AG10803 (cell line): ENCODE measurements around the gene RNU6-9.
"Not testable (repeated sequence)": the region's sequence is repeated elsewhere in the genome, so short reads cannot be mapped to it uniquely, and the experiment has no call there.

ENCODE experiments used
- DNase-seq: peaks from one replicate; pipeline ENCODE4 v3.0.0; 2010; ENCODE audit warnings: low read depth
- H3K4me3 ChIP-seq: 2 replicates; pipeline ENCODE4 v1.5.1; 2011; ENCODE audit warnings: mild to moderate bottlenecking, low read length, control low read depth
- CTCF ChIP-seq: conservative IDR thresholded peaks from 2 replicates; pipeline ENCODE4 v1.5.1; 2011; ENCODE audit warnings: mild to moderate bottlenecking, low read length, control low read depth, inconsistent platforms

RNU6-9 gene

GRCh38 chr19:888581-889385, 4.5 kb upstream of the RNU6-9 start:
- no peak for DNase-seq
- no peak for TF ChIP-seq CTCF

GRCh38 chr19:889662-890295, 3.5 kb upstream of the RNU6-9 start:
- no peak for TF ChIP-seq CTCF
- DNase-seq: no peak
- H3K4me3 ChIP-seq: no peak overlapping the region

More at GRCh38 chr19:888581-889385, 4.5 kb upstream of the RNU6-9 start:
- H3K4me3 ChIP-seq: no peak overlapping the region

- DNase-seq: no peak
- H3K4me3 ChIP-seq: no peak overlapping the region
- TF ChIP-seq CTCF: no peak
Measured at GRCh38 chr19:890831-891230, 2.5 kb upstream of the RNU6-9 start.

GRCh38 chr19:891421-892200, 1.7 kb upstream of the RNU6-9 start:
- DNase-seq: not testable (repeated sequence)
- H3K4me3 ChIP-seq: peak overlapping the region; percentile 82

GRCh38 chr19:892243-892893, 916 bp upstream of the RNU6-9 start:
- DNase-seq: no peak

GRCh38 chr19:896434-896833, 3.1 kb downstream of the RNU6-9 start:
- no peak for DNase-seq
- no peak overlapping the region for H3K4me3 ChIP-seq
- TF ChIP-seq CTCF: no peak

More at GRCh38 chr19:892243-892893, 916 bp upstream of the RNU6-9 start:
- no peak for TF ChIP-seq CTCF
- H3K4me3 ChIP-seq: peak overlapping the region; percentile 82

GRCh38 chr19:896999-897398, 3.7 kb downstream of the RNU6-9 start:
- no peak for DNase-seq
- no peak overlapping the region for H3K4me3 ChIP-seq
- no peak for TF ChIP-seq CTCF
